ENCODE data around the gene C4A.
"Not testable (repeated sequence)": the region's sequence is repeated elsewhere in the genome, so short reads cannot be mapped to it uniquely, and the experiment has no call there.

DNA sequence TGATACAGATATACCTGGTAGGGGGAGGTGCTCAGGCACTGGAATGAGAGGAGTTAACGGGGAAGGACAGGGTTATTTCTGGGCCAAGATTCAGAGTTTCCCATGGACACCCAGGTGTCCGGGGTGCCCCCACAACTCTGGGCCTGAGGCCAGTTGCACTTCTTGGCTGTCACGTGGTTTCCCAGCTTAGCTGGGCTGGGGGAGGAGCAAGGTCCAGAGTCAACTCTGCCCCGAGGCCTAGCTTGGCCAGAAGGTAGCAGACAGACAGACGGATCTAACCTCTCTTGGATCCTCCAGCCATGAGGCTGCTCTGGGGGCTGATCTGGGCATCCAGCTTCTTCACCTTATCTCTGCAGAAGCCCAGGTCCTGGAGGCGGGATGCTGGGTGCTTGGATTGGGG is 32.7 kb downstream of the C4A start, which contains the start of gene C4B:
- TF ChIP-seq RELA (CRISPR knock-in tag; IDR thresholded peaks at IDR 0.05; ENCODE audit: borderline replicate concordance); ELF4 (CRISPR knock-in tag; IDR thresholded peaks at IDR 0.05; ENCODE audit: low read depth); CBFB (CRISPR knock-in tag; IDR thresholded peaks at IDR 0.05; ENCODE audit: low read depth); FOXP1 (CRISPR knock-in tag; IDR thresholded peaks at IDR 0.05; ENCODE audit: borderline replicate concordance); ZNF121 (CRISPR knock-in tag; IDR thresholded peaks at IDR 0.05): not testable (repeated sequence)
- TF ChIP-seq, protein P1, sequence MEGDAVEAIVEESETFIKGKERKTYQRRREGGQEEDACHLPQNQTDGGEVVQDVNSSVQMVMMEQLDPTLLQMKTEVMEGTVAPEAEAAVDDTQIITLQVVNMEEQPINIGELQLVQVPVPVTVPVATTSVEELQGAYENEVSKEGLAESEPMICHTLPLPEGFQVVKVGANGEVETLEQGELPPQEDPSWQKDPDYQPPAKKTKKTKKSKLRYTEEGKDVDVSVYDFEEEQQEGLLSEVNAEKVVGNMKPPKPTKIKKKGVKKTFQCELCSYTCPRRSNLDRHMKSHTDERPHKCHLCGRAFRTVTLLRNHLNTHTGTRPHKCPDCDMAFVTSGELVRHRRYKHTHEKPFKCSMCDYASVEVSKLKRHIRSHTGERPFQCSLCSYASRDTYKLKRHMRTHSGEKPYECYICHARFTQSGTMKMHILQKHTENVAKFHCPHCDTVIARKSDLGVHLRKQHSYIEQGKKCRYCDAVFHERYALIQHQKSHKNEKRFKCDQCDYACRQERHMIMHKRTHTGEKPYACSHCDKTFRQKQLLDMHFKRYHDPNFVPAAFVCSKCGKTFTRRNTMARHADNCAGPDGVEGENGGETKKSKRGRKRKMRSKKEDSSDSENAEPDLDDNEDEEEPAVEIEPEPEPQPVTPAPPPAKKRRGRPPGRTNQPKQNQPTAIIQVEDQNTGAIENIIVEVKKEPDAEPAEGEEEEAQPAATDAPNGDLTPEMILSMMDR (IDR thresholded peaks at IDR 0.05), result not testable (repeated sequence)

Data from WTC11 (cell line).